Measurements from ENCODE around the gene MICAL1. TPM values are rescaled to one million over a fixed set of nuclear protein-coding genes. Genes with fewer than 3 reads are reported as not detected.

The MICAL1 gene
- polyA plus RNA-seq, 4 donors, result 48.0 to 316 (median 181) TPM

GRCh38 chr6:109453594-109454495 is 1.7 kb downstream of the MICAL1 start:
- H3K27ac ChIP-seq (ENCODE audit: low read depth in 1 of 3, low read length in 2 of 3), result peak overlapping the region in 2 of 3 donors; percentile 28 to 86
- DNase-seq (no peak), FAIRE-seq (no peak)
- no peaks in the 10 kb centered on the region for H3K9me3 ChIP-seq (ENCODE audit: control insufficient read depth in 2 of 2, insufficient read depth in 1 of 2, low read depth in 1 of 2, low read length in 1 of 2)
- H3K4me1 ChIP-seq (ENCODE audit: control insufficient read depth in 3 of 3, insufficient read depth in 2 of 3, low read depth in 1 of 3, low read length in 2 of 3), result peaks cover 5 to 40% (median 5%) of the 10 kb centered on the region in 3 donors
- no peaks in the 10 kb centered on the region for H3K27me3 ChIP-seq (ENCODE audit: control insufficient read depth in 3 of 3, insufficient read depth in 3 of 3, low read length in 3 of 3)
- peaks cover 0 to 47% (median 2%) of the 10 kb centered on the region in 3 donors for H3K36me3 ChIP-seq (ENCODE audit: control insufficient read depth in 3 of 3, insufficient read depth in 2 of 3, low read depth in 1 of 3, low read length in 3 of 3)
- WGBS, 3 donors, result 88 to 96% (median 91%) methylated on average over 24 to 27 of the region's 27 CpGs
- H3K4me3 ChIP-seq (ENCODE audit: low read depth in 1 of 3, low read length in 3 of 3), result peak overlapping the region in 2 of 3 donors; percentile 83 to 94

DNA sequence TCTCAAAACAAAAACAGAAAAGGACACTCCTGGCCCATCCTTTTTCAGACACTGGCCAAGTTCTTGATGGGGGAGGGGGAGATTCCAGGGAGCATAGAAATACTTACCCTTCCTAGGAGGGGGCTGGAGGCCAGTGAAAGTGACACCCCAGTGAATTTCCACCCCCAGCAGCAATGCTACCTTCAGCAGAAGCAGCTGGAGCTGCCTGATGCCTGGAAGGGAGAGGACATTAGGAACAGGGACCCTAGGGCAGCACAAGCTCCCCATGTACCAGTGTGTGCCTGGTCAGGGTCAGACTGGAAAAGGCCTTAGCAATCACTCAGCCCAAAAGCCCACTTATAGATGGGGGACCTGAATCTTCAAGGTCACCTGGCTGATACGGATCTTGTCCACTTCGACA is 2.4 kb downstream of the MICAL1 start:
- FAIRE-seq, result no peak
- H3K36me3 ChIP-seq (ENCODE audit: control insufficient read depth in 3 of 3, insufficient read depth in 2 of 3, low read depth in 1 of 3, low read length in 3 of 3), result peaks cover 0 to 54% (median 2%) of the 10 kb centered on the region in 3 donors
- WGBS, 3 donors, result 94 to 100% (median 100%) methylated on average over 2 of the region's 2 CpGs

GRCh38 chr6:109452181-109452580 is 3.4 kb downstream of the MICAL1 start:
- H3K4me1 ChIP-seq (ENCODE audit: control insufficient read depth in 3 of 3, insufficient read depth in 2 of 3, low read depth in 1 of 3, low read length in 2 of 3), result peaks cover 3 to 31% (median 5%) of the 10 kb centered on the region in 3 donors
- no peak overlapping the region for H3K27ac ChIP-seq (ENCODE audit: low read depth in 1 of 3, low read length in 2 of 3)
- H3K36me3 ChIP-seq (ENCODE audit: control insufficient read depth in 3 of 3, insufficient read depth in 2 of 3, low read depth in 1 of 3, low read length in 3 of 3), result peaks cover 0 to 64% (median 2%) of the 10 kb centered on the region in 3 donors
- FAIRE-seq (no peak), DNase-seq (no peak)
- WGBS, 3 donors, result 76 to 86% (median 82%) methylated on average over 9 of the region's 9 CpGs
- H3K27me3 ChIP-seq (ENCODE audit: control insufficient read depth in 3 of 3, insufficient read depth in 3 of 3, low read length in 3 of 3), result no peaks in the 10 kb centered on the region
- no peak overlapping the region for H3K4me3 ChIP-seq (ENCODE audit: low read depth in 1 of 3, low read length in 3 of 3)
- H3K9me3 ChIP-seq (ENCODE audit: control insufficient read depth in 2 of 2, insufficient read depth in 1 of 2, low read depth in 1 of 2, low read length in 1 of 2), result no peaks in the 10 kb centered on the region

More for the DNA sequence above, 2.4 kb downstream of the MICAL1 start:
- Histone ChIP-seq H3K27ac (ENCODE audit: low read depth in 1 of 3, low read length in 2 of 3) (no peak overlapping the region), H3K4me3 (ENCODE audit: low read depth in 1 of 3, low read length in 3 of 3) (no peak overlapping the region), H3K4me1 (ENCODE audit: control insufficient read depth in 3 of 3, insufficient read depth in 2 of 3, low read depth in 1 of 3, low read length in 2 of 3) (peaks cover 5 to 40% (median 5%) of the 10 kb centered on the region in 3 donors), H3K9me3 (ENCODE audit: control insufficient read depth in 2 of 2, insufficient read depth in 1 of 2, low read depth in 1 of 2, low read length in 1 of 2) (no peaks in the 10 kb centered on the region), H3K27me3 (ENCODE audit: control insufficient read depth in 3 of 3, insufficient read depth in 3 of 3, low read length in 3 of 3) (no peaks in the 10 kb centered on the region)
- no peak for DNase-seq

GRCh38 chr6:109451376-109451775 is 4.2 kb downstream of the MICAL1 start:
- WGBS, 3 donors, result 92 to 96% (median 96%) methylated on average over 6 to 7 of the region's 7 CpGs
- Histone ChIP-seq H3K4me1 (ENCODE audit: control insufficient read depth in 3 of 3, insufficient read depth in 2 of 3, low read depth in 1 of 3, low read length in 2 of 3) (peaks cover 3 to 24% (median 3%) of the 10 kb centered on the region in 3 donors), H3K4me3 (ENCODE audit: low read depth in 1 of 3, low read length in 3 of 3) (no peak overlapping the region), H3K36me3 (ENCODE audit: control insufficient read depth in 3 of 3, insufficient read depth in 2 of 3, low read depth in 1 of 3, low read length in 3 of 3) (peaks cover 2 to 72% (median 2%) of the 10 kb centered on the region in 3 donors), H3K27ac (ENCODE audit: low read depth in 1 of 3, low read length in 2 of 3) (no peak overlapping the region), H3K27me3 (ENCODE audit: control insufficient read depth in 3 of 3, insufficient read depth in 3 of 3, low read length in 3 of 3) (no peaks in the 10 kb centered on the region), H3K9me3 (ENCODE audit: control insufficient read depth in 2 of 2, insufficient read depth in 1 of 2, low read depth in 1 of 2, low read length in 1 of 2) (no peaks in the 10 kb centered on the region)
- FAIRE-seq (no peak), DNase-seq (no peak)

- DNase-seq (no peak), FAIRE-seq (no peak)
- no peak overlapping the region for H3K27ac ChIP-seq (ENCODE audit: low read depth in 1 of 3, low read length in 2 of 3)
- H3K9me3 ChIP-seq (ENCODE audit: control insufficient read depth in 2 of 2, insufficient read depth in 1 of 2, low read depth in 1 of 2, low read length in 1 of 2), result no peaks in the 10 kb centered on the region
- H3K4me1 ChIP-seq (ENCODE audit: control insufficient read depth in 3 of 3, insufficient read depth in 2 of 3, low read depth in 1 of 3, low read length in 2 of 3), result peaks cover 3 to 21% (median 3%) of the 10 kb centered on the region in 3 donors
- no peak overlapping the region for H3K4me3 ChIP-seq (ENCODE audit: low read depth in 1 of 3, low read length in 3 of 3)
- 71 to 82% (median 73%) methylated on average over 3 of the region's 3 CpGs for WGBS, 3 donors
- peaks cover 2 to 77% (median 7%) of the 10 kb centered on the region in 3 donors for H3K36me3 ChIP-seq (ENCODE audit: control insufficient read depth in 3 of 3, insufficient read depth in 2 of 3, low read depth in 1 of 3, low read length in 3 of 3)
- no peaks in the 10 kb centered on the region for H3K27me3 ChIP-seq (ENCODE audit: control insufficient read depth in 3 of 3, insufficient read depth in 3 of 3, low read length in 3 of 3)
These were observed 4.8 kb downstream of the MICAL1 start for GRCh38 chr6:109450801-109451200.

DNA sequence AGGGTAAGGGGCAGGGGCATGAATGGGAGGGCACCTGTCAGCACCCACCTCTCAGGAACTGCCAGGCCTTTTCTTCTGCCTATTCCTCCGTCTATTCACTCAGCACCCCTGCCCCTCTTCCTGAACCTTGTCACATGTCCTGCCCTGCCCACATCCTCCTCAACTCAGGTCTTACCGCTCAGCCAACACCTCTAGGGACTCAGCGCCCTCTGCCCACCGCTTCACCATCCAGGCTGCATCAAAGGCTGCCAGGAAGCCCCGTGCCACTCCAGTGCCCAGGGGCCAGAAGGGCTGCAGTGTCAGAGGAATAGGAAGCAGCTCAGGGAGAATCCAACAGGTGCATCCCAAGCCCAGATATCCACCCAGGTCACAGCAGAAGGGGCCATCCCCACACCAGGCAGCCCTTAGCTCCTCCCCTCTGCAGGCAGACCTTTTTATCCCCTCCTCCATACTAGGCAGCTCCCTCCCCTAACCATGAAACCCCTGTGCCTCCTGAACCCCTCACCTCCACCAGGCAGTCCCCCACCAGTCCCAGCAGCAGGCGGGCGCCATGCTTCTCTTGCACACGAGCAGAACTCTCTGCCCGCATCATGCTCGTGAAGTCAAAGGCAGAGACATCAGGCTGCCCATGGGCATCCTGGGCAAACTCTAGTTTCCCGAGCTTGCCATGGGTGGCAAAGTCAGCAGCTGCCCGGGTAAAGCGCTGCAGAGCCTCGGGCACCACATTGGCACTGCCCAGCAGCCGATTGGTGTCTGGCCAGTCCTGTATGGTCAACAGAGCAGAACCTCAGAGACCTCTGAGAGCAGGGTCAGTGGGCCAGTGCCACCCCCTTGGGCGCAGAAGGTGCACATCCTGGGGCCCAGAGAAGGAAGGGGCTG is 5.5 kb downstream of the MICAL1 start:
- Histone ChIP-seq H3K36me3 (ENCODE audit: control insufficient read depth in 3 of 3, insufficient read depth in 2 of 3, low read depth in 1 of 3, low read length in 3 of 3) (peaks cover 6 to 85% (median 9%) of the 10 kb centered on the region in 3 donors), H3K27me3 (ENCODE audit: control insufficient read depth in 3 of 3, insufficient read depth in 3 of 3, low read length in 3 of 3) (no peaks in the 10 kb centered on the region), H3K9me3 (ENCODE audit: control insufficient read depth in 2 of 2, insufficient read depth in 1 of 2, low read depth in 1 of 2, low read length in 1 of 2) (no peaks in the 10 kb centered on the region), H3K27ac (ENCODE audit: low read depth in 1 of 3, low read length in 2 of 3) (no peak overlapping the region), H3K4me3 (ENCODE audit: low read depth in 1 of 3, low read length in 3 of 3) (no peak overlapping the region), H3K4me1 (ENCODE audit: control insufficient read depth in 3 of 3, insufficient read depth in 2 of 3, low read depth in 1 of 3, low read length in 2 of 3) (peaks cover 3 to 21% (median 3%) of the 10 kb centered on the region in 3 donors)
- peak in 1 of 2 donors; percentile 36 for DNase-seq
- no peak for FAIRE-seq
- 76 to 83% (median 80%) methylated on average over 15 to 16 of the region's 16 CpGs for WGBS, 3 donors

DNA sequence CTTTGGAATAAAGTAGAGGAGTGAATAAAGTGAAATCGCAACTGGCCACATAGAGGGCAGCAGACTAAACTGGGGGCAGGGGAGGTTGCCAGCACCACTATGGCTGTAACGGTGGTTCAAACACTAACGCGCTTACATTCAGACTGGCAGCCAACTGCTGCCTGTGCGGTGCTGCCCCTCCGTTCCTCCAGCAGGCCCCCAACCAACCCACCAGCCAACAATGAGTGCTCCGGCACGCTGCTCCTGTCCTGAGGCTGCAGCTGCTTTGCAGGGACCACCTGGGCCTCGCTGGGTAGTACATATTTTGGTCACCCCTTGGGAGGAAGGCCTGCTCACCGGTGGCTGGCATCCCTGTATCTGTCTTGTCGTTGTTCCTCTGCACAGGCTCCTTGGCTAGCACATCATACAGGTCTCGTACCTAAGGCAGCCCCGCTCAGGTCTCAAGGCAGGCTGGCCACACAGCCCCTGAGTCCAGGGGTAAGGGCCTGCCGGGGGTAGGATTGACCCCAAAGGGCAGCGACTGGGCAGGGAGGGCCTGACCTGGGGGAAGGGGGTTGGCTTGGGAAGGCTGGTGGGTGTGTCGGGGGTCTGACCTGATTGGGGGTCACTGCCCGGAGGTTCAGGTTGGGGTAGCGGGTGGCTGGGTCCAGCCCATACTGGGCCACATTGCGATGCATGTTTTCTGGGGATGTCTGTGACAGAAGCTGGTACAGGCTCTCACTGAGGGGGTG is 6.3 kb downstream of the MICAL1 start:
- WGBS, 3 donors, result 80 to 86% (median 82%) methylated on average over 16 to 19 of the region's 19 CpGs
- FAIRE-seq, result no peak
- Histone ChIP-seq H3K4me1 (ENCODE audit: control insufficient read depth in 3 of 3, insufficient read depth in 2 of 3, low read depth in 1 of 3, low read length in 2 of 3) (peaks cover under 1 to 18% (median 3%) of the 10 kb centered on the region in 3 donors), H3K27me3 (ENCODE audit: control insufficient read depth in 3 of 3, insufficient read depth in 3 of 3, low read length in 3 of 3) (no peaks in the 10 kb centered on the region), H3K36me3 (ENCODE audit: control insufficient read depth in 3 of 3, insufficient read depth in 2 of 3, low read depth in 1 of 3, low read length in 3 of 3) (peaks cover 7 to 93% (median 14%) of the 10 kb centered on the region in 3 donors), H3K9me3 (ENCODE audit: control insufficient read depth in 2 of 2, insufficient read depth in 1 of 2, low read depth in 1 of 2, low read length in 1 of 2) (no peaks in the 10 kb centered on the region), H3K4me3 (ENCODE audit: low read depth in 1 of 3, low read length in 3 of 3) (no peak overlapping the region), H3K27ac (ENCODE audit: low read depth in 1 of 3, low read length in 2 of 3) (no peak overlapping the region)
- no peak for DNase-seq

Measured in small intestine (tissue), 7 donors.